Measurements from ENCODE around the gene ZNF598.

Gene ZNF598

GRCh38 chr16:2040787-2041522 is 31.3 kb upstream of the ZNF598 start:
- TF ChIP-seq CTCF (IDR thresholded peaks at IDR 0.05; ENCODE audit: control extremely low read depth, extremely low read depth, low read depth, missing control alignments): no peak
- CTCF ChIA-PET: interaction anchor here (1.1 to 1.6 kb wide), 3 partner anchors 19 to 100 kb away, joined by 3 to 5 read pairs (median 4); no protein-coding TSS in a partner anchor
- POLR2A ChIA-PET: interaction anchor here (1.0 kb wide), 1 partner anchor 114 kb away, joined by 3 read pairs; the partner anchor contains the start of gene TRAF7
- no peak for DNase-seq (ENCODE audit: extremely low spot score)

- ChIA-PET CTCF (interaction anchor here (1.1 to 1.6 kb wide), 2 partner anchors 18 to 101 kb away, joined by 4 to 5 read pairs; no protein-coding TSS in a partner anchor), POLR2A (interaction anchor here (0.7 kb wide), 1 partner anchor 115 kb away, joined by 3 read pairs; the partner anchor contains the start of gene TRAF7)
- TF ChIP-seq CTCF (IDR thresholded peaks at IDR 0.05; ENCODE audit: control extremely low read depth, extremely low read depth, low read depth, missing control alignments): no peak
- DNase-seq (ENCODE audit: extremely low spot score): no peak
Measured at GRCh38 chr16:2040041-2040786, 30.6 kb upstream of the ZNF598 start.

- DNase-seq (ENCODE audit: extremely low spot score): no peak
- ChIA-PET CTCF (interaction anchor here (1.1 to 1.6 kb wide), 3 partner anchors 16 to 990 kb away, joined by 3 to 5 read pairs (median 4); no protein-coding TSS in a partner anchor), POLR2A (interaction anchor here (0.5 to 0.7 kb wide), 3 partner anchors 113 to 1828 kb away, joined by 3 to 7 read pairs (median 4); partner anchors contain the start of gene TRAF7)
- no peak for TF ChIP-seq CTCF (IDR thresholded peaks at IDR 0.05; ENCODE audit: control extremely low read depth, extremely low read depth, low read depth, missing control alignments)
Measured at GRCh38 chr16:2039274-2040031, 29.8 kb upstream of the ZNF598 start.

GRCh38 chr16:2038382-2039231 is 29.0 kb upstream of the ZNF598 start:
- POLR2A ChIA-PET: no interaction called here
- CTCF ChIA-PET: interaction anchor here (1.1 to 1.2 kb wide), 2 partner anchors 15 to 990 kb away, joined by 3 to 4 read pairs; no protein-coding TSS in a partner anchor
- no peak for DNase-seq (ENCODE audit: extremely low spot score)
- TF ChIP-seq CTCF (IDR thresholded peaks at IDR 0.05; ENCODE audit: control extremely low read depth, extremely low read depth, low read depth, missing control alignments): no peak

GRCh38 chr16:2037647-2038381 is 28.2 kb upstream of the ZNF598 start:
- TF ChIP-seq CTCF (IDR thresholded peaks at IDR 0.05; ENCODE audit: control extremely low read depth, extremely low read depth, low read depth, missing control alignments): no peak

More at GRCh38 chr16:2037647-2038381, 28.2 kb upstream of the ZNF598 start:
- no peak for DNase-seq (ENCODE audit: extremely low spot score)
- CTCF ChIA-PET: no interaction called here
- POLR2A ChIA-PET: no interaction called here
